Measurements from ENCODE around the gene NCOA7.

- TF ChIP-seq CTCF (IDR thresholded peaks at IDR 0.05) (no peak), POLR2A (IDR thresholded peaks at IDR 0.05) (no peak)
Observed at GRCh38 chr6:125802943-125803377, 12.2 kb downstream of the NCOA7 start.
